Skeletal muscle cell (primary cell): ENCODE measurements around the gene KLK6.
"Not testable (repeated sequence)": the region's sequence is repeated elsewhere in the genome, so short reads cannot be mapped to it uniquely, and the experiment has no call there.

ENCODE experiments used
- DNase-seq: peaks from one replicate; pipeline ENCODE4 v3.0.0-alpha.2; 2010; ENCODE audit warnings: low read depth
- H3K4me3 ChIP-seq: 2 replicates; pipeline ENCODE4 v1.5.1; 2011; ENCODE audit warnings: low read depth, mild to moderate bottlenecking, control low read depth, low read length, moderate library complexity

Gene KLK6

GRCh38 chr19:50998061-50998460 is 28.7 kb upstream of the KLK6 start:
- DNase-seq: no peak
- no peak overlapping the region for H3K4me3 ChIP-seq

DNA sequence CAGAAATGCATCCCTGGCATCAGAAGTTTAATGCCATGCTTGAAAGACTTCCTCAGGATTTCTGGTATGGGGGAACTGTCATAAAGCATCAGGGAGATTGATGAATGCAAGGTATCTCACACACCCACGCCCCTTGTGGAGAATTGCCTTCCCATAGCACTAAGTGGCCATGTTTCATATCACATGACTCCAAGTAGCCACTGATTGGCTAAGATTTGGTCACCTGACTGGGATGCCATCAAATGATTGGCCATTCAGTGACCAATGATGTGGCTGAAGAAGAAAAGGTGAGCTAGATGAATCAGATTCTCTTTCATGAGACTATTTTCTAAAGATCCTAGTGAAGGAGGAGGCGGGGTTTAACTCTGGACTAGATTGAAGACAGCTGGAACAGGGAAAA is 24.7 kb upstream of the KLK6 start:
- DNase-seq: no peak
- no peak overlapping the region for H3K4me3 ChIP-seq

GRCh38 chr19:50992666-50993035 is 23.3 kb upstream of the KLK6 start:
- DNase-seq: no peak
- H3K4me3 ChIP-seq: no peak overlapping the region

- not testable (repeated sequence) for DNase-seq, H3K4me3 ChIP-seq
Observed at GRCh38 chr19:50984416-50984815, 15.0 kb upstream of the KLK6 start.

DNA sequence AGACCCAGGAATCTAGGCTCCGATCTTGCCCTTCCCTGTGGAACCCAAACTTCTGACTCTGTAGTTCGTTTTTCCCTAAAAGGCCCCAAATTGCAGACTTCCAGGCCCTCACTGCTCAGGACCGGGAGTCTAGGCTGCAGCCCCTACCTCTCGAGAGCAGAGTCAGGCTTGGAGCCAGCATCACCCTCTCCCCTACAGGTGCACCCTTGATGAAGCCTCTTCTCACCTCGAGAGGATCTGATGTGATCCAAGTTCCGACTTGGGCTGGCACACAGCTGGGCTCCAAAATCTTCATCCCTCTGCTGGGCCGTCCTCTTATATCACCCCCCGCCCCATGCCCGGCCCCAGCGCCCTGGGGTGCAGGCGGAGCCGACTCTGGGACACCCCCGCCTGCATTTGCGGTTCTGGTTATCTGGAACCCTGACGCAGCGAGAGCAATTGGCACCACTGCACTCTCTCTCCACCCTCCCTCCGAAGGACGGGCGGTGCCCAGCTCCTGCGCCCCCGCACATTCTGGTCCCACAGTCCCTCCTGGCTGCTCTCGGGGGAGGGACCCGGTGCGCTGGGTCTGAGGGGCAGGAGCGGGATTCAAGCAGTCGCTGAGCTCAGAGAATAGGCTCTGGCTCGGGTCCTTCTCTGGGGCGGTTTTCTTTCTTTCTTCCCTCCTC is 14.4 kb upstream of the KLK6 start, which contains the start of gene KLK7:
Gene KLK7, minus strand, starts transcription at position 293 of the 668 bp plus-strand sequence. CDS start 1,518 bp downstream, outside the sequence.
- H3K4me3 ChIP-seq: no peak within 1 kb of the TSS
- no peak for DNase-seq

DNA sequence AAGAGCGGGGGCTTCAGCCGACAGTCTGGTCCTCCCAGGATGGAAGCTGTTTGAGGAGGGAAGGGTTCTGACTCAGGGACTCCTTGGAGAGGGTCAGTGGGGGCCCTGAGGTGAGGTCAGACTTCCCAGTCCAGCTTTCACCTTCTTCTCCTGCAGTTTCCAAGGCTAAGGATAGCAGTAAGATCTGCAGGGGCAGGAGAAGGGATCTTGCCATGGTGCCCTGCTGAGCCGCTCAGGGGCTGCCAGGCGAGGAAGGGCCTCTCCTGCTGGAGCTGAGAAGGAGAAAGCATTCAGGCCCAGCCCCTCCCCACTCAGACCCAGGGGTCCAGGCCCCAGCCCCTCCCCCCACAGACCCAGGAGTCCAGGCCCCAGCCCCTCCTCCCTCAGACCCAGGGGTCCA is 12.8 kb upstream of the KLK6 start:
- no peak overlapping the region for H3K4me3 ChIP-seq

DNA sequence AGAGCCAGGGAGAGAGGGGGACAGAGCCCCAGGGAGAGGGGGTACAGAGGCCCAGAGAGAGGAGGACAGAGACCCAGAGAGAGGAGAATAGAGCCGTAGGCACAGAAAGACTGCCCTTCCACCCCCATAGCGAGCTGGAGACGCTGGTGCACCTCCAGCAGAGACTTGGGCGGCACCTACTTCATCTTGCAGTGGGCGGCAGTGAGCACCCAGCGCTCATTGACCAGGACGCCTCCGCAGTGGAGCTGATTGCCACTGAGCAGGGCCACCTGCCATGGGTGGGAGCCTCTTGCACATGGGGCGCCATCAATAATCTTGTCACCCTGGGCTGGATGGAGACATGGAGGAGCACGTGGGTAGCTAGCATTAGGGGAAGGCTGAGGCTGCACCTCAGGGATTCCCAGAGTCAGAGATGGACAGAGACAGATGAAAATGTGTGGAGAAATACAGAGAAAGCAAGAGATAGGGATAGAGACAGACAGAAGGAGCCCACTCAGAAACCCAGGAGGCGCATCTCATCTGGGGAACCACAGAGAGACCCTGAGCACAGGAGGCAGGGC is 12.3 kb upstream of the KLK6 start:
- DNase-seq: no peak
- H3K4me3 ChIP-seq: no peak overlapping the region

More for the DNA sequence above, 12.8 kb upstream of the KLK6 start:
- no peak for DNase-seq

GRCh38 chr19:50980208-50980607 is 10.8 kb upstream of the KLK6 start:
- no peak for DNase-seq
- H3K4me3 ChIP-seq: no peak overlapping the region

DNA sequence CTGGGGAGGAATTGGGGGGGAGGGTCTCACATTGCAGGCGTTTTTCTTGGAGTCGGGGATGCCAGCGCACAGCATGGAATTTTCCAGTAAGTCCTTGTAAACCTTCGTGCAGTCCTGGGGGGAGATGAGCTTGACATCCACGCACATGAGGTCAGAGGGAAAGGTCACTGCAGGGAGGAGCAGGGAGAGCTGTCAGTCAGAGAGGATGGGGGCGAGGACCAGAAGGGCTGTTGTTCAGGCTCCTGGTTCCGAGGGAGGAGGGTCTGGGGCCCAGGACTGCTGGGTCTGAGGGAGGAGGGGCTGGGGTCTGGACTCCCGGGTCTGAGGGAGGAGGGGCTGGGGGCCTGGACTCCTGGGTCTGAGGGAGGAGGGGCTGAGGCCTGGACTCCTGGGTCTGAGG is 10.4 kb upstream of the KLK6 start:
- DNase-seq: no peak
- no peak overlapping the region for H3K4me3 ChIP-seq

- DNase-seq: no peak
- no peak overlapping the region for H3K4me3 ChIP-seq
Observed at GRCh38 chr19:50978772-50979390, 9.5 kb upstream of the KLK6 start.

- no peak for DNase-seq
- no peak overlapping the region for H3K4me3 ChIP-seq
Observed at GRCh38 chr19:50977626-50978025, 8.2 kb upstream of the KLK6 start.

GRCh38 chr19:50975766-50976165 is 6.4 kb upstream of the KLK6 start:
- H3K4me3 ChIP-seq: no peak overlapping the region
- no peak for DNase-seq

- DNase-seq: no peak
- no peak overlapping the region for H3K4me3 ChIP-seq
Observed at GRCh38 chr19:50974702-50975556, 5.5 kb upstream of the KLK6 start.

- H3K4me3 ChIP-seq: no peak overlapping the region
- DNase-seq: no peak
Observed at GRCh38 chr19:50972795-50973376, 3.5 kb upstream of the KLK6 start.

- H3K4me3 ChIP-seq, DNase-seq: not testable (repeated sequence)
Observed at GRCh38 chr19:50969810-50970209, 419 bp upstream of the KLK6 start.

DNA sequence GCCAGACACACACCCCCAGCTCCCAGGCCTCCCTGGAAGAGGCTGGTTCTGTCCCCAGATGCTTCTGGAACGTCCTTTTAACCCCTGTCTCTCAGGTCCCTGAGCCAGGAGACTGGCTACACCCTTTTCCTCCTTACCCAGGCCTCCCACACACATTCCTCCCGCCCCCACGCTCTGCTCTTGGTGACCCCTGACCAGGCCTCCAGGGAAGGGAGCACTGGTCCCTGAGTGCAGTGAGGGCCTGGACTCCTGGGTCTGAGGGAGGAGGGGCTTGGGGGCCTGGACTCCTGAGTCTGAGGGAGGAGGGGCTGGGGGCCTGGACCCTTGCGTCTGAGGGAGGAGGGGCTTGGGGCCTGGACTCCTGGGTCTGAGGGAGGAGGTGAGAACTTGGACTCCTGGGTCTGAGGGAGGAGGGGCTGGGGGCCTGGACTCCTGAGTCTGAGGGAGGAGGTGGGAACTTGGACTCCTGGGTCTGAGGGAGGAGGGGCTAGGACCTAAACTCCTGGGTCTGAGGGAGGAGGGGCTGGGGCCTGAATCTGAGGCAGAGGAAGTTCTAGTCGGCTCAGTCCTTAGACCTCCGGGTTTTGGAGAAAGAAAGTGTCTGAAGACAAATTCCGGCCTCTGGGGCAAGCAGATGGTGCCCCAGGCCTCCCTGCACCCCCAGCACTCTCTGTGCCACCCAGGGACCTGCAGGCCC is 527 bp downstream of the KLK6 start:
- DNase-seq: no peak
- H3K4me3 ChIP-seq: no peak overlapping the region

GRCh38 chr19:50967929-50968715 is 1.3 kb downstream of the KLK6 start:
- H3K4me3 ChIP-seq: no peak overlapping the region
- no peak for DNase-seq

DNA sequence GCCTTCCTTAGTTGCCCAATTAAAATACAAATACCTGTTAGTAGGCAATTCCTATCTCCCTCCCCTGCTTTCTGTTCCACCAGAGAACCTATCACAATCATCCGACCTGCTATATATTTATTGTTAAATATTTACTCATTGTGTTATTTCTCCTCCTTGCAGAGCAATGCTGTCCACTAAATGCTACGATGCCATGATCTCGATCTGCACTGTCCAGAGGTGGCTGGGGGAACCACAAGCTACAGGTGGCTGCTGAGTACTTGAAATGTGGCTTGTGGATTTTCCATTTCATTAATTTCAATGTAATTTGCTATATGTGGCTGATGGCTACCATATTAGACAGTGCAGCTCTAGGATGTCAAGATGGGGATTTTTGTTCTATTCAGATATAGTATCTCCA is 5.1 kb downstream of the KLK6 start:
- DNase-seq: no peak
- H3K4me3 ChIP-seq: no peak overlapping the region

DNA sequence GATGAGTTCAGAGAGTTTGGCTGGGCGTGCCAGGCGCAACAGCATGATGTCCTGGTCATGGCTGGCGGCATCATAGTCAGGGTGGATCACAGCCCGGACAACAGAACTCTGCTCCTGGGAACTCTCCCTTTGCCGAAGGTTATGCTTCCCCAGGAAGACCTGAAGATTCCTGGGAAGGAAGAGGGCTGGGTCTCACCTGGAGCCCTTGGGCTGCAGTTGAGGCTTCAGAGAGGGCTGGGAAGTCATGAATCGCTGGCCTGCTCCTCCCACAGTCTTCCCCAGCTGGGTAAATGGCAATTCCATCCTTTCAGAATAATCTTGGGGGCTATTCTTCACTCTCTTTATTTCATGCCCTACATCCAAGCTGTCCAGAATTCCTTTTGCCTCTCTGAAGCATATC is 6.0 kb downstream of the KLK6 start:
- no peak for DNase-seq
- H3K4me3 ChIP-seq: no peak overlapping the region
